Mesothelial cell of epicardium (in vitro differentiated cells): ENCODE results near the gene LRP1-AS. TPM values are rescaled to one million over a fixed set of nuclear protein-coding genes. Genes with fewer than 3 reads are reported as not detected.
A peak's percentile ranks its signal among the peaks of the same experiment; 100 is the strongest.

Experiments
- DNase-seq, 2 experiments: peaks; one replicate each; pipeline ENCODE4 v3.0.0; 2021; ENCODE audit warnings: low spot score in 2 of 2; ENCODE audit not compliant: unreplicated experiment in 2 of 2
- H3K27ac Mint-ChIP-seq: 2 replicates; pipeline ENCODE4 v1.8.0; 2021; ENCODE audit warnings: mixed read lengths
- H3K27me3 Mint-ChIP-seq: 2 replicates; pipeline ENCODE4 v1.8.0; 2021; ENCODE audit warnings: low read depth, mixed read lengths
- H3K36me3 Mint-ChIP-seq: 2 replicates; pipeline ENCODE4 v1.8.0; 2021; ENCODE audit warnings: mixed read lengths
- H3K4me1 Mint-ChIP-seq: 2 replicates; pipeline ENCODE4 v1.8.0; 2021; ENCODE audit warnings: mixed read lengths
- H3K4me3 Mint-ChIP-seq: 2 replicates; pipeline ENCODE4 v1.8.0; 2021; ENCODE audit warnings: mild to moderate bottlenecking, moderate library complexity, mixed read lengths
- H3K9me3 Mint-ChIP-seq: 2 replicates; pipeline ENCODE4 v1.8.0; 2021; ENCODE audit warnings: mixed read lengths
- total RNA-seq: library from RNA; stranded (reverse); gene quantifications from 3 replicates; pipeline ENCODE4 v1.2.1, GENCODE V29; 2021
- TF ChIP-seq, protein P1 (sequence below): fragments of 200-600 bp; sonication (generic); IDR thresholded peaks from one replicate; pipeline ENCODE4 v1.5.0; 2021; ENCODE audit warnings: antibody characterized with exemption; ENCODE audit not compliant: unreplicated experiment

LRP1-AS gene
- total RNA-seq, 1 donor from 2014 or later, result not detected

DNA sequence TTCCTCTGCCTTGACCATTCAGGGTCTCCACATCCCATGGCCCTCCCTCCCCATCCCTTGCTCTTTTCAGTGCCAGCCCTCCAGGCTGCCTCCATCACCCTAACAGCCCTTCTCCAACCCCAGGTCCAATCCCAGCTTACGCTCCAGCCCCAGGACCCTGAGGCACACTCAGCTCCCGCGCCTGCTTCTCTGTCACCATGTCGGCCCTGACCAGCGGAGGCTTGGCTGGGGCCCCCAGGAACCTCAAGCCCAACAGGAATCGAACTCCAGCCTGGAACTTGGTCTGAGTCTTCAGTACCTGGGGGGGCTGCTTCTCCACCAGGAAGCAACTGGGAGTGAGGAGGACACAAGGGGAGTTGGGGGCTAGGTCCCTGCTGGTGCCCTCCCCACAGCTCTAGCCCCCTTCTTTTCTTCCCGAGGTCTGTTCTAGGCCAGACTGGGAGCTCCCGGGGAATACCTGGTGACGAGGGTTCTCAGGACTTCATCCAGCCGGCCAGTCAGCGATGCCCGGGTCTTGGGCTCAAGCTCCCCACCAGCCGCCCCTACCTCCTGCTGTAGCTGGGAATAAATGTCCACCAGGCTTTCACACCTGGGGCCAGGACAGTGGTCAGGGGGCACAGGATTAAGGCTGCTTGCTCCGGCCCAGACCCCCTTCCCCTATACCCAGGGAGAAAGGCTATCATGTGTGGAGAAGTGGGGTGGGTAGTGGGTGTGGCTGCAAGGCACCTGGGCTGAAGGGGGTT, 42.2 kb downstream of the LRP1-AS start:
- TF ChIP-seq, protein P1, sequence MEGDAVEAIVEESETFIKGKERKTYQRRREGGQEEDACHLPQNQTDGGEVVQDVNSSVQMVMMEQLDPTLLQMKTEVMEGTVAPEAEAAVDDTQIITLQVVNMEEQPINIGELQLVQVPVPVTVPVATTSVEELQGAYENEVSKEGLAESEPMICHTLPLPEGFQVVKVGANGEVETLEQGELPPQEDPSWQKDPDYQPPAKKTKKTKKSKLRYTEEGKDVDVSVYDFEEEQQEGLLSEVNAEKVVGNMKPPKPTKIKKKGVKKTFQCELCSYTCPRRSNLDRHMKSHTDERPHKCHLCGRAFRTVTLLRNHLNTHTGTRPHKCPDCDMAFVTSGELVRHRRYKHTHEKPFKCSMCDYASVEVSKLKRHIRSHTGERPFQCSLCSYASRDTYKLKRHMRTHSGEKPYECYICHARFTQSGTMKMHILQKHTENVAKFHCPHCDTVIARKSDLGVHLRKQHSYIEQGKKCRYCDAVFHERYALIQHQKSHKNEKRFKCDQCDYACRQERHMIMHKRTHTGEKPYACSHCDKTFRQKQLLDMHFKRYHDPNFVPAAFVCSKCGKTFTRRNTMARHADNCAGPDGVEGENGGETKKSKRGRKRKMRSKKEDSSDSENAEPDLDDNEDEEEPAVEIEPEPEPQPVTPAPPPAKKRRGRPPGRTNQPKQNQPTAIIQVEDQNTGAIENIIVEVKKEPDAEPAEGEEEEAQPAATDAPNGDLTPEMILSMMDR, result no peak
- H3K4me1 Mint-ChIP-seq, result peaks cover 21% of the 10 kb centered on the region
- no peak for DNase-seq
- H3K27ac Mint-ChIP-seq, result no peak overlapping the region
- no peaks in the 10 kb centered on the region for H3K9me3 Mint-ChIP-seq
- H3K27me3 Mint-ChIP-seq, result no peaks in the 10 kb centered on the region
- peaks cover 30% of the 10 kb centered on the region for H3K36me3 Mint-ChIP-seq
- H3K4me3 Mint-ChIP-seq, result no peak overlapping the region

DNA sequence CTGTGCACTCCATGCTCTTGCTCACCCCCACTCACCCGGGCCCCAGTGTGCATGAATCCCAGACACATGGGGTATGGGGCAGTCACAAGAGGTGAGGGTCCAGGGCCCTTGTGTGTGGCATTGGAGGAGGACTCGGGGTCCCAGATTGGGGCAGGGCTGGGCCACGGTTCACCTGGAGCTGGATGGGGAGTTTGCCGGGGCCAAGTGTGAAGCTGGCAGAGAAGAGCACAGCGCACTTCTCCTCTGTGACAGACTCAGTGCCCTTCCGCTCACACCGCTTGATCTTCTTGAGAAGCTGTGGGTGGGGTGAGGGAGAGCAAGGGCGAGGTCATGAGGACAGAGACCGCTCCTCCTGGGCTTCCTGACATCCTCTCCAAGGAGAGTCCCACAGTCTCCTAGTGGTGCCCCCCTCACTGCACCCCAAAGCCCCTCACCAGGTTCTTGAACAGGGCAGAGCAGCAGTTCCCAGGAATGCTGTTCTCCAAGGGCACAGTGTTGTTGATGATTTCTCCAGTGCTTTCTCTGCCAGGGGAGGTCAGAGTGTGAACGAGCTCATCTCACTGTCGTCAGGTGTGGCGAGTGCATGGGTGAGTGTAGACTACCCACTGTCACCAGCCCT, 43.0 kb downstream of the LRP1-AS start:
- H3K36me3 Mint-ChIP-seq, result peaks cover 35% of the 10 kb centered on the region
- no peak for DNase-seq
- TF ChIP-seq, protein P1, result no peak
- H3K4me3 Mint-ChIP-seq, result no peak overlapping the region
- peak overlapping the region; percentile 66 for H3K27ac Mint-ChIP-seq
- no peaks in the 10 kb centered on the region for H3K27me3 Mint-ChIP-seq
- H3K9me3 Mint-ChIP-seq, result no peaks in the 10 kb centered on the region
- H3K4me1 Mint-ChIP-seq, result peaks cover 14% of the 10 kb centered on the region

DNA sequence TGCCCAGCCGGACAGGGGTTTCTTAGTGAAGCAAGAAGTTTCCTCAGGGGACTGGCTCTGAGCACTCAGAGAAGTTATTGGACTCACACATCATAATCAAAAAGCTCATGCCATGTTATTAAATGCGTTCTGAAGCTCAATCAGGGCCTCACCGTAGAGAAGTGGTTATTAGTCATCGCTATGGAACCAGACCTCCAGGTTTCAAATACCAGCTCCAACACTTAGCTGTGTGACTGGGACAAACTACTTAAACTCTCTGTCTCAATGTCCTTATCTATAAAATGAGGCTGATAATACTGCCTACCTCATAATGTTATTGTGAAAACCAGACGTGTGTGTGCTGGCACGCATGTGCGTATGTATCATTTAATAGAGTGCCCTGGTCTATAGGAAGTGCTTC, 43.6 kb downstream of the LRP1-AS start:
- peaks cover 12% of the 10 kb centered on the region for H3K4me1 Mint-ChIP-seq
- H3K36me3 Mint-ChIP-seq, result peaks cover 40% of the 10 kb centered on the region
- H3K4me3 Mint-ChIP-seq, result no peak overlapping the region
- TF ChIP-seq, protein P1, result no peak
- no peaks in the 10 kb centered on the region for H3K9me3 Mint-ChIP-seq
- H3K27ac Mint-ChIP-seq, result no peak overlapping the region
- no peak for DNase-seq
- no peaks in the 10 kb centered on the region for H3K27me3 Mint-ChIP-seq

DNA sequence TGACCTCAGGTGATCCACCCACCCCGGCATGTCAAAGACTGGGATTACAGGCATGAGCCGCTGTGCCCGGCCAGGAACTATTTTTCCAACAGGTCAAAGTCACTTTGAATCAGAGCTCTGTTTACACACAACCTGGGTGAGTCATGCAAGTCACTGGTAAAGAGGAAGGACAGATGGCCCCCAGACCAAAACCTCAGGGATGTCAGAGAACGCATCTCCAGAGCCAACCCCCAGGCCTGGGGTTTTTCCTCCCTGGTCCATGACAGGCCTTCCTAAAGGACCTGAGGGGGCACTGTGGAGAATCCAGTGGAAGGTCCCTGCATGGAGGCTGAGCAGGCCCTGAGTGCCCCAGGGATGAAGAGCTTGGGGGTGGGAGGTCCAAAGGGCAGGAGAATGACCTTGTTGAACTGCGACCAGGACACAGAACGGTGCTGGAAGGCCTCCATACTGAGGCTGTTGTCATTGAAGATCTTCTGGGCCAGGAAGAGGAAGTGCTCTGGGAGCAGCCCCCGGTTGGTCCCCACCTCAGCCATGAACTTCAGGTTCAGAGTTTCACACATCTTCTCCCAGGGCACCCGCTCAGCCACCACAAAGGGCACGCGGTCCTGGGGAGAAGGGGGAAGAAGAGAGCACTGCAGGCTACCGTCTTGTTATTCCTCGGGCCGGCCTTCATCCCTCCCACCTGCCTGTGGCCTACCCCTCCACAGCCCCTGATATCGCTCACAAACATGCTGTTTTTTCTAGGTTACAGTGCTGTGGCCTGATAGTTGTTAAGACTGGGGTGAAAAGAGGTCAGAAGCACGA, 45.3 kb downstream of the LRP1-AS start:
- Mint-ChIP-seq H3K36me3 (peaks cover 41% of the 10 kb centered on the region), H3K9me3 (no peaks in the 10 kb centered on the region), H3K27ac (no peak overlapping the region), H3K27me3 (no peaks in the 10 kb centered on the region), H3K4me3 (no peak overlapping the region), H3K4me1 (no peaks in the 10 kb centered on the region)
- DNase-seq, result no peak
- TF ChIP-seq, protein P1, result no peak

DNA sequence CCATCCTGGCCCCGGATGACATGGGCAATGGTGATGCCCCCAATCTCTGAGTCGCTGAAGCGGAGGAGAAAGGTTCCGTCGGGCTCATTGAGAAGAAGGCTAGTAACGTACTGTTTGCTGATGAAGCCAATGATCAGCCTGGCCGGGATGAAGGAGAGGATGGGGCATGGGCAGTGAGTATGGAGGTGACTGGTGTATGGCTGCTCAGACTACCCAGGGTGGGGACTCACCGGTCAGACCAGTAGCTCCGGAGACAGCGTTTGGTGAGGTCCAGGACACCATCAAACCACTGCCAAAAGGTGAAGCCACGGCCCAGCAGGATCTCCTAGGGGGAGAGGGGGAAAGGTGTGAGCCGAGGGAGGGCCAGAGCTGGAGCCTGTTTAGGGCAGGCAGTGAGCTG, 47.7 kb downstream of the LRP1-AS start:
- Mint-ChIP-seq H3K36me3 (peaks cover 31% of the 10 kb centered on the region), H3K27ac (no peak overlapping the region), H3K27me3 (no peaks in the 10 kb centered on the region), H3K4me3 (no peak overlapping the region), H3K9me3 (no peaks in the 10 kb centered on the region), H3K4me1 (peaks cover 17% of the 10 kb centered on the region)
- TF ChIP-seq, protein P1, result no peak
- DNase-seq, result no peak
